Stimulated activated CD8-positive, alpha-beta memory T cell treated with anti-CD3 and anti-CD28 coated beads, Interleukin-15, amount 100 ng/mL, for 48 hours (primary cell): ENCODE measurements around the gene BMP6.

ENCODE experiments used
- DNase-seq, 2 donors: peaks; one replicate each; pipeline ENCODE4 v3.0.0-alpha.2; 2020; ENCODE audit warnings: low read depth in 2 of 2

Gene BMP6

DNA sequence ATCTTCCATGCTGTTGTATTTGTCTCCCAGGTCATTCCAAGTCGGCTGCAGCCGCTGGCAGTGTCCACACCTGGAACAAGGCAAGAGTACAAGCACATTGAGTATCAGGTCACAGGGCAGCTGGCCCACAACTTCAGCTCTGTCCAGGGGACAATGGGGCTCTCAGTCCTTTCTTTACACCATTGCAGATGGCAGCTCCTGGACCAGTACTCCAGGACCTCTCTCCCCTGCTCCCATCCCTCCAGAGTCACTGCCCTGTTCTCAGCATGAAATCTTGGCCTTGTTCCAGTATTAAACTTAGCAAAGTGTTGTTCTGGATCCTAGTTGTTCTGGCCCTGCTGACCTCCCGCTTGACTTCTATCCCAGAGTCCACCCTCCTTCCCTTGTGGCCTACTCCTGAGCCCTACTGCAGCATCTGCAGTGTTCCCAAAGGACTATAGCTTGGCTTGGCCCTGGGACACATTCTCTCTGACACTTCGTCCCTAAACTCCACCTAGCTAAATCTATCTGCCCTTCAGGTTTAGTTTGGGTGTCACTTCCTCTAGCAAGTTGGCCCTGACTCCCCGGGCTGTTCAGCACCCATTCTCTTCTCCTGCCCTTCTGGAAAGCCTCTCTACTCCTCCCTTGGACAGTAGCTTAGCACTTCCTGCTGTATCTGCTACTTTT is 178.9 kb downstream of the BMP6 start:
- DNase-seq, result no peak

DNA sequence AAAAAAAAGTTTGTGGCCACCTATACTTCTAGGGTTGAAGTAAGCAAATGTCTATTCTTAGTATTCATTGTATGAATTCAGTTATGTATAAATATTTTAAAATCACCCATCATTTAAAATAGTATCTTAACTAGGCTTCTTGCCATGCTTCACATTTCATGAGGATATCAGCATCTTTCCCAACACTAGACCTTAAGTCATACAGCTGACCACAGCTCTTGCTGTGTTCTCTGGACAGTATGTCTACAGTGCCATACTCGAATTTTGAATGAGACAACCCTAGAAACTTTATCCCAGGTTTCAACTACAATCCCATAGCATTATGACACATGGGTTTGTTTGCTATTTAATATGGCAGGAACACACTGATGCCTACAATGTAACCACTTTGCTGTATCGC is 179.5 kb downstream of the BMP6 start:
- DNase-seq, result no peak

DNA sequence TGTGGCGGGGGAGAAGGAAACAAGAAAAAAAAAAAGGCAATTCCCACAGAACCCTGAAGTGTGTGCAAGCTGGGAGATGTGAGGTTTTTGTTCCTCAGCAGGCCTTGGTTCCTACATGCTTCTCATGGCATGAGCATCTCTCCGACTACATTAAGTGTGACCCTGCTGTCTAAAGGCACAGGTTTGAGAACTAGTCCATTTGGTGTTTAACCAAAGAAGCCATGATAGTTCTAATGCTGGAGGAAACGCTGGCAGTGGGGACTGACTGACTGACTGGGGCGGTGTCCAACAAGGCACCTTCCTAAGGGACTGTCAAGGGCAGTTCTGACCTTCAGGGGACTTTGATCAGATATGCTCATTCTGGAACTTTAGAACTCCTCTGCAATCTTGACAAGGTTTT is 180.8 kb downstream of the BMP6 start:
- no peak for DNase-seq

DNA sequence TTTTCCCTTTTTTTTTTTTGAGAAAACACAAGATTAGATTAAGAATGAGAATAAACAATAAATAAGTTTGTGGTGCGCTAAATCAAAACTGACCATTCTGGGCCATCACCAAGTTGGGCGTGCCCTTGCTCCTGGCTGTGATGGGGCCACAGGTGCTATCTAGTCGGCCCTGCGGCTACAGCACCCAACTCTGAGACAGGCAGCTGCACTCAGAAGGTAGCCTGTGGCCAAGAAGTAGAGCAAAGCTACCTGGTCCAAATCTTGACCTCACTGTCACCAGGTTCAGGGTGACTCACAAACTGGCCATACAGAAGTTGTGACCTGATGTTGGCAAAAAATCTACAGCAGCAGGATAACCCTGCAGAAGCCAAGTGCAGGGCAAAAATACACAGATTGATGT is 181.3 kb downstream of the BMP6 start:
- no peak for DNase-seq

DNA sequence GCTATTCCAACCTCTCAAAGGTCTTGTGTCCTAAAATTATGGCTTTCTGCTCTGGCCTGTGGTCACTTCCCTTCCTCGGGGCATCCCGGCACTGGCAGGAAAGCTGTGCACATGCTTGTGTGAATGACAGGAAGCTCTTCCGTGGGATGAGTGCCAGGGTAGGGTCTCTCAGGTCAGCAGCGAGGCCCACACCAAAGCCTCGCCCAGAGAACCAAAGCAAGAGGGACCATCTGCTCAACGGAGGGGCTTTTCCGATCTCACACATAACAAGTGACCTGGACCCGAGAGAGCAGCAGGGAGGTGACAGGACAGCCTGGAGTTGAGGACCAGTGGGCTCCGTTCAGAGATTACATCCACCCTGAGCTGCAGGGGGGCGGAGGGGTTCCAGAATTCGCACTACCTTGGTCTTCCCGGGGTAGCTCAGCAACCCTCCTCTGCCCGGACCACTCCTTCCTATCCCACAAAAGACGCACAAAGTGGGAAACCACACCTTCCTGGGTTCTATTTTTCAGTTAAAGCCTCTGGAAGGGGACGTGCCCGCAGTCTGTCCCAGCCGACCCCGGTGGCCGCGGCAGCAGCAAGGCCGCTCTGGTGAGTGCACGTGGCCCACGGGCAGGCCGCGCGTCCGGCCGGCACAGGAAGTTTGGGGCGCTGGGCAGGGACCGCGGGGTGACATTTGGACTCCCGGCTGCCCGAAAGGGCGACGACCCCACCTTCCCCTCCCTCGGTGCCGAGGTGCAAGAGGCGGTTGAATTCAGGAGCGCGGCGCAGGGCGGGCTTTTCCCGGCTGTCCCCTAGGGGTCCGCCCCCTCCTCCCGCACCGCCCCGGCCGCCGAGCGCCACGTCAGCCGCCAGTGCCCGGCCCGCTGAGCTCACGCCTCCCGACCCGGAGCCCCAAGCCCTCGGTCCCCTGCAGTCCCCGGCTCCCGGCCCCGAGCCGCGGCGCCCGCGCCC is 183.7 kb downstream of the BMP6 start:
- DNase-seq, result peak; percentile 15 to 29

DNA sequence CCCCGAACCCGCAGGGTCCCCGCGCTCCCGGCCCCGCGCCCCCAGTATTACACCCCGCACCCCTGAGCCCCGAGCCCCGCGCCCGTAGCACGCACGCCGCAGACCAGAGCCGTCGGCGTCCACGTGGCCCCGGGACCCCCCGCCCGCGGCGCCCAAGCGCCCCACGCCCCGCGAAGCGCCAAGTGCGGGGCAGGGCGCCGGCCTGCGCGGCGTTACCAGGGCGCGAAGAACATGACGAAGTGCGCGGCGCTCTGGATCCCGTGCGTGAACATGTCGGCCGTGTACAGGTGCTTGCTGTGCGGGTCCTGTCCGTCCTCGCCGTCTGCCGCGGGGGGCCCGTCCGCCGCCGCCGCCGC is 184.4 kb downstream of the BMP6 start:
- no peak for DNase-seq

DNA sequence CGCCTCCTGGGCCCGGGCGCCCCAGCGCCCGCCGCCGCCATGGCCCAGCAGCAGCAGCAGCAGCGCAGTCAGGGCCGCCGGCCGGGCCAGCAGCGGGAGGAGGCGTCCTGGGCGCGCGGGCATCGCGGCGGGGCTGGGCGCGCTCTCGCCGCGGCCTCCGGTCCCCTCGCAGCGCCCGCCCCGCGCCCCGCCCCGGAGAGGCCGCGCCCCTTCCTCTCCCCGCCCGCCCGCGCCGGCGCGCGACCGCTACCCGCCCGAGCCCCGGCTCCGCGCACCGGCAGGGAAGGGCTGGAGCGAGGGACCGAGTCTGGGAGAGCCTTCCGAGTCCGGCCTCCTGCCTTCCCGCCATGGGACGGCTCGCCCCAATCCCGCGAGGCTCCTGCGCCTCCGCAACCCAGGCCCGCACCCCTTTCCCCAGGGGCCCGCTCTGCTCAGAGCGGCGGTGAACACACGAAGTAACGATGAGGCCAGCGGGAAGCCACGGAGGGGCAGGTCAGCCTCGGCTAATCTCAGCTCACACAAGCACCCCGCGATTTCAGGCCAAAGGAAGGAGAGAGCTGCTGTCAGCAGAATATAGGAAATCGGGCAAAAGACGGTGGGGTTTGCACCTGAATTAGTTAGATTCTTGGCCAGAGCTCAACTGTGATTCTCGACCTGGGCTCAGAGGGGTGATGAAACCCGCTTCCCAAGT is 184.9 kb downstream of the BMP6 start, which contains the start of gene TXNDC5:
Gene TXNDC5 (minus strand): TSS at position 135 of the 691 bp plus-strand sequence. CDS start 12 bp downstream, at position 123.
- peak; percentile 52 to 63 for DNase-seq

DNA sequence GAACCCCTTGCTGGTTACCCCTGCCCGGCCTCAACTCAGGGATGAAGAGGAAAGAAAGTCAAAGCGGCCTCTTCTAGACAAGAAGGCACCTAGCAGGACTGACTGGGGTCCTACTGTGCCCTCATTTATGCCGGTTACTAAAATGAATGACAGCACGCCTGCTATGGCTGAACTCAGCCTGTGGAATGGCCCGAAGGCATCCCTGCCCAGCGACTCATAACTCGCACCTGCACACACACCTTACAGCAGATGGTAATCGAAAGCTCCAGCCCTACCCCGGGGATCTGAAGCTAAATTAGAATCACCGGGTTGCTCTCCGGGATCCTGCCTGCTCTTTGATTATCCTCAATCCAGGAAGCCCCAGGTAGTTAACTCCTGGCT is 185.4 kb downstream of the BMP6 start:
- DNase-seq, result no peak

DNA sequence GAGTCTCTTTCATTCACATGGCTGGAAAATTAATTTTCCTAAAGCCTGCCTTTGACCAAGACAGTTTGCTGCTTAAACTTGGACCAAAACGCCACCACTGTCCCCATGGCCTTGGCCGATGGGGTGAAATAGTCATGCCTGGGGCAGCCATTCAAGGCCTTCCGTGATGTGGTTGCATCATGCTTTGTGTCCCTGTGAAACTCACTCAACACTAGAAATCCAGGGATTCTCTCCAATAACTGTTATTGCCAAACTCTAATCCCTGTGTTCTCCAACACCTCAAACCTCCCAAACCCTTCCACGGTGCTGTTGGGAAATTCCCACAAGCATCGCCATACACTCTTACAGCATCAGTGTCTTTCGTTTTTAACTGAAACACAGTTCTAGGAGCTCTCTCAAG is 186.1 kb downstream of the BMP6 start:
- DNase-seq, result no peak

DNA sequence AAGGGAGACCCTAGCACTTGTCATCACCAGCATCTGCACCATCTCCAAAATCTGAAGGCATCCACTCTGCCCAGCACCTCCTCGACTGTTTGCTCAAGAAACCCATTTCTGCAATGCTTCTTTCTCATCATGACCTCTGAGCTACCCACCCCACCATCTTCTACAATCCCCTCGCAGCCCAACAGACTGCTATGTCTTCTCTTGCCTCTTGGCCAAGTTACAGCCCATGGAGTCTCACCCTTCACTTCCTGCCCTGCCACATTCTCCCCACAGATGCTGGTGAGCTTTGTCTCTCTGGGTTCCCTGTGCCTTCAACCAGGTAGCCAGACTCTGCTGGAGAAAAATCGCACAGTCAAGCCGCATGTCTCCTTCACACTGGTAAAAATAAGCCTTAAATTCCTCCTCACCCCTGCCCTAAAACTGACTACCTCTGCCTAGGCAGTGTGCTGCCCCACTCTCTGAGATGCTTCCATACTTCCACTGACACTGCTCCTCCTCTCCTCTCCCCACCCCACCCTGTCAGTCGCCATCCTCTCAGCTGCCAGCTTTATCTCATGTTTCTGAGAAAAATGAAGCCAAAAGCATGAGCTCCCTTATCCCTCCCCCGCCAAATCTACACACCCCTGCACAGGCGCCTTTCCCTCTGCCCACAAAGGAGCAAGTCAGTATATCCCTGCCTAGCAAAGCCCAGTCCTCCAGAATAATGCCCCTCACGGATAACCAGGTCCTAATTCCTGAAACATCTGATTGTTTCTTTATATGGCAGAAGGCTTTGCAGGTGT is 187.0 kb downstream of the BMP6 start:
- no peak for DNase-seq

DNA sequence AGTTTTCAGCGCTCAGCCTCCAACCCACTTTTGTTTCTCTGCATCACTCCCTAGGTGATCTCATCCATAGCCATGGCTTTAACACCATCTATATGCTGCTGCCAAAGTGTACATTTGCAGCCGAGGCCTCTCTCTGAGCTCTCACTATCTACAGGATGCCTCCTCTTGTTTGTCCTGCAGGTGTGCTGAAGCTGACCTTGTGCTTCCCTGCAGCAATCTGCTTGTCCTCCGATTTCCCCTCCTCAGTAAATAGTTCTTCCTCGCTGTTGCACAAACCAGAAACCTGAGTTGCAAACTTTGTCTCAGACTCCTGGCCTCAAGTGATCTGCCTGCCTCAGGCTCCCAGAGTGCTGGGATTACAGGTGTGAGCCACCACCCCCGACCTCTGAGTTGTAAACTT is 188.4 kb downstream of the BMP6 start:
- DNase-seq, result no peak

DNA sequence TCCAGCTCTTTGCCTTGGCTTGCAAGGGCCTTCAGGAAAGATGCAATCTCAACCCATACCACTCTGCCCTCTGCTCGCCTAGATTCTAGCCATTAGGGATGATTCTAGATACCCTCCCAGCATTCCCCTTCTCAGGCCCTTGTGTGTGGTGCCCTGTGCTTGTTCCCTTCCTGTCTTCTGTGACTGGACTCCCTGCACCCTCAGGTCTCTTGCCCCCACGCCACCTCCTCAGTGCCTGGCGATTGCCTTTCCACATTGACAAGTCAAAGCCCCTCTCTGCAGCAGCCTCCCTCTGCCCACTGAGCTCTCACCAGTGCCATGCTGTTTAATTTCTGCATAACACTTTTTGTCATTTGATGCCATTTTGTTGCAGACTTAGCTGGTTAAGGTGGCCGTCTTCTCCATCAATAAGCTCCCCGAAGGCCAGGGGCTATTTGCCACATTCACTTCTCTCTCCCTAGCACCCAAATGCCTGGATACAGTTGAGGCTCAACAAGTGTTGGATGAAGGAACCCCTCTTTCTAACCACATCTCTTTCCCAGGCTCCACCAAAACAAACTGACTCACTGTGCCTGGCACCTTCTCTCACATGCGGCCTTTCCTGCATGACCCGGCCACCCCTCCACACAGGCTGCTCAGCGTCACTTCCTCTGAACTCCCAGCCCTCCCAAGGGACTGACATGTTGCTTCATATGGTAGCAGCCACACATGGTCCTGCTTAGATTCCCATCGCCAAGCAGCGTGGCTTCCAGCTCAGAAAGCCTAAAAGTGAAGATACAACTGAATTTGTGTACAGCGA is 189.3 kb downstream of the BMP6 start:
- DNase-seq, result no peak

DNA sequence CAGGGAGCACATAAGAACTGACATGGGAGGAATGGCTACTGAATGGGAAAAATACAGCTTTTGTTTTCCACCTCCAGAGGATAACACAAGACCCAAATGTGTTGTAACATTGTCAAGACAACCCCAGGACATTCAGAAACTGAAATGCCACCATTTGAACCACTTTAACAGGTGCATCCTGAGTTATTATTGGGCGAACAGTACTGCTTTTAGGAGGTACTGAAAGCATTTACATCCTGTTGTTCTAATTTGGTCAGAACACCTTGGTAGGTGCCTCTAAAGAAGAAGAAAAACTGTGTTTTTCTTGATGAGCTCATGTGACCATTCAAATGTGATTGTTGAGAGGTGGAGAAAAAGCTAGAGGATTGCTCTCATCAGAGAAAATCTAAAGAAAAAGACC is 191.1 kb downstream of the BMP6 start:
- DNase-seq, result no peak

DNA sequence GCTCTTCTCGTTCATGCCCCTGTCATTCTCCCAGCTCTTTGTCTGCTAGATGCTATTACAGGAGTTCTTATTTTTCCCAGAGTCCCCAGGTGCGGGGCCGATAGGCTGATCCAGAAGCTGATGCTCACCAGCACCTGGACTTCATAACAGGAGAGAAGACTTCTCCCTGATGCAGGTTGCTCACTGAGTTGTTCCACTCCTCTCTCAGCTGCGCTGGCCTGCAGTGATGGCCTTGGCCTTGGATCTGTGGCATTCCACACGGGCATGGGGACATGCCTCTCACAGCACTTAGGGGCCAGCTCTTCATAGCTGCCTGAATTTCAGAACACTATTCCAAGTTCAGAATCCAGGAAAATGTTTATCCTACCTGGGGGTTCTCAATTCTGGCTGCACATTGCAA is 191.8 kb downstream of the BMP6 start:
- no peak for DNase-seq

DNA sequence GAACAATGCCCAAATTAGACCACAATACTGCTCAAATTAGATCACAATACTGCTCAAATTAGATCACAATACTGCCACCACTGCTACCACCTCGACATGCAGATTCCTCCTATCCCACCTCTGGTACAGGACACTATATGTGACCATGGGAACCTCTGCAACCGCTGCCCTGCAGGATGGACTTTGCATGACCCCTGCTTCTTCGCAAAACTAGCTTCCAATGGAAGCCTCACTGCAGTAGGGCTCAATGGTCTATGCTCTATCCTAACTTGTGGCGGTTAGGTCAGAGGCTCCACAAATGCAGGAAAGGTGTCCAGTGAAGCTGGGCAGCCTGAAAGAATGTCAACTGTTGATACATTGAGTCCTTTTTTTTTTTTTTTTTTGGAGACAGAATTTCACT is 192.5 kb downstream of the BMP6 start:
- DNase-seq, result no peak

DNA sequence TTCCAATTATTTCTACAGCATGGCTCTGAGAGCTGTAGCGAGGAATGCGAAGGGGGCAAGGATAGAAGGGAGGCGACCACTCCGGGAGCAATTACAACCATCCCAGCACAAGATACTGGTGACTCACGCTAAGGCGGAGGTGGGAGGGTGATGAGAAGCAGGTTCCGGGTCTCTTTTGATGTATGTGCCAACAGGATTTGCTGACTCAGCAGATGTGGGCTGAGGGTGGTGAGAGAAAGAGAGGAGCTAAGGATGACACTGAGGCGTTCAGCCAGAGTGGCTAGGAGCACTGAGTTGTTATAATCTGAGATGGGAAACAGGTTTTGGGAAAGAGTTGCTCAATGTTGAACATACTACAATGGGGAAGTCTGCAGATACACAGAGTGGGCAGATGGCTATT is 194.0 kb downstream of the BMP6 start:
- peak in 1 of 2 donors; percentile 18 for DNase-seq

DNA sequence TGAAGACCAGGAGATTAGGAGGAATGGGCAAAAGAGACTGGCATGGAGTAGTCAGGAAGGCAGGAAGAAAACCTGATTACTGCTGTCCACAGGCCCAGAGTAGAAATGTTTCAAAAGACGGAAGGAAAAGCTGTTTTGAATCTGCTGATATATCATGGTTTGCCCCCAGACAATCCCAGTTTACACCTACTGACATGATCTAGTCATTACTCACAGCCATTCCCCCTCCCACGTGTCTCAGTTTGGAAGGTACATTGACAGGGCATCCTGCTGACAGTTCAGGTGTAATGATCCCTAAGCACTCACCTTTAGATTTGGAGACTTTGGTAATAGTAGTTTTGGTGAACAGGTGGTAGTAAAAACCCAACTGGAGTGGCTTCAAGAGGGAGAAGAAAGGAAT is 194.5 kb downstream of the BMP6 start:
- no peak for DNase-seq

DNA sequence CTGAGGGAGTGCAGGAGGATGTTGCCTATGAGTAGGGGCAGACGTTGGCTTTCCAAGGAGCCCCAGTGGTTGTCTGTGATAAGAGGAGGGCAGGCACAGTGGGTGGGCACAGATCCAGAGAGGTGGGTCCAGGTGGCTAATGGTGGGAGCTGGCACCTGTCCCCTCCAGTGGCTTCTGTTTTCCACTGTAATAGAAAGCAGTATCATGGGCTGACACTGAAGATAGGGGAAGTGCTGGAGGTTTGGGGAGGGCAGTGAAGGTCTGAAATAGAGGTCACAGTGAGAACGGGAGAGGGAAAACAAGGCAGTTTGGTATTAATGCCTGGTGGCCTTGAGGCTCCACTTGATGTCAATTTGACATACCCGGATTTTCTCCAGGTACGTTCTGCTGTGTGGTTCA is 195.1 kb downstream of the BMP6 start:
- no peak for DNase-seq

DNA sequence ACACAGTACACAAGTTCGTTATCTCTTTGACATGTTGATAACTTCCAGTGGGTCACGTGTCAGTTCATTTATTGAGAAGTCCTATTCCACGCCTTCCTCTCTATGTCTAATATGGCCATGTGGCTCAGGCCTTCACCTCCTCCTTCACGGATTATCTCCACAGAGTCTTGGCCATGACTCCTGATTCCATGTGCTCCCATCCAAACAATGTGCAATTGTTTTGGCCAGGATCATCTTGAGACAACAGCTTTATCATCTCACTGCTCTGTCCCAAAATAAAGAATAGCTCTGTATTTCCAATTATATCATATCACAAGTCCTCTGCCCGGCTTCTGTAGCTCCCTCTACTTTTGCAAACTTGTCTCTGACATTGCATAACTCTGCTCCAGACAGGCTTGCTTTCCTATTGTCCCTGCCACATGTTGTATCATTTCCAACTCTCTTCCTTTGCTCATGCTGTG is 195.8 kb downstream of the BMP6 start:
- DNase-seq, result no peak

DNA sequence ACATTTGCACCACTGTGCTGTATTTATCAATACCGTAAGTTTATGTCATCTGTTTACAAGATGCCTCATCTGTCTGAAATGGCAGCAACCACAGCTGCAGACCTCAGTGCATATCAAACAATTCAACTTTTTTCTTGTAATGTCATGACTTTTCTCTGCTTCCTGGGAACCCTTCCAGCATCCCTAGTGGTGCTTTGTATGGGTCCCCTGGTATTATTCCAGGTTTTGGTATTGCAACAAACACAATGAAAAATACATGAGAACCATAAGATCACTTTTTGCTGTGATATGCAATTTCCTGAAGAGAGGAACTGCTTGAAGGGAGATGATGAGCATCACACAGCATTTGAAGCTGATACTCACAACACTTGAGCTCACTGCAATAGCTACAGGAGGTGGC is 196.7 kb downstream of the BMP6 start:
- DNase-seq, result no peak

DNA sequence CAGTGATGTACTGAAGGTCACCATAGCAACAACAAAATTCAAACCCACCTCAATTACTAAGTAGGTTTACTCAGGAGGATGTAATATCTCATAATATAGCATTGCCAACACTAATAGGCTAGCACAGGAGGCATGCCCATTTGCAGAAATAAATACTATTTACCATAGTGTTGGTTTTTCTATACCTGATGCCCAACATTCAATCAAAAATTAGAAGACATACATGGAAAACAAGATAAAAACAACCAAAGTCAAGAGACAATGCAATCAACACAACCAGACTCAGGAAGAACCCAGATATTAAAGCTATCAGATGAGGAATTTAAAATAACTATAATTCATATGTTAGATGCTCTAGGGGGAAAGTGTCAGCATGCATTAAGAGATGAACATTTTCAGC is 199.0 kb downstream of the BMP6 start:
- no peak for DNase-seq
